Activated T-cell treated with anti-CD3 and anti-CD28 coated beads, Interleukin-2, amount 50 U/mL, for 72 hours (primary cell): ENCODE data around the gene TBC1D19. TPM values are rescaled to one million over a fixed set of nuclear protein-coding genes. Genes with fewer than 3 reads are reported as not detected.

Experiments used
- ATAC-seq, 2 donors: fragments of 150-1000 bp; cut with Tn5 transposase; replicated peaks in 1 of 2; 2 replicates each; pipeline ENCODE4 v1.10.0; 2021; ENCODE audit warnings: moderate library complexity in 2 of 2, mild to moderate bottlenecking in 1 of 2
- DNase-seq, 2 donors: peaks; one replicate each; pipeline ENCODE4 v3.0.0; 2021 to 2022; ENCODE audit warnings: mixed read lengths in 1 of 2
- H3K27ac Mint-ChIP-seq: one replicate; pipeline ENCODE4 v1.8.0; 2022; ENCODE audit warnings: mild to moderate bottlenecking, moderate library complexity, mixed read lengths
- H3K27me3 Mint-ChIP-seq: one replicate; pipeline ENCODE4 v1.8.0; 2022; ENCODE audit warnings: low read depth, mixed read lengths
- H3K36me3 Mint-ChIP-seq, 2 donors: one replicate each; pipeline ENCODE4 v1.8.0; 2022; ENCODE audit warnings: mixed read lengths in 2 of 2, mild to moderate bottlenecking in 1 of 2; ENCODE audit not compliant: insufficient read depth in 2 of 2
- H3K4me1 Mint-ChIP-seq: one replicate; pipeline ENCODE4 v1.8.0; 2022; ENCODE audit warnings: low read depth, mixed read lengths
- H3K4me3 Mint-ChIP-seq, 2 donors: one replicate each; pipeline ENCODE4 v1.8.0; 2022; ENCODE audit warnings: mild to moderate bottlenecking in 2 of 2, mixed read lengths in 2 of 2, moderate library complexity in 2 of 2
- H3K9me3 Mint-ChIP-seq, 2 donors: one replicate each; pipeline ENCODE4 v1.8.0; 2022; ENCODE audit warnings: mixed read lengths in 2 of 2
- total RNA-seq, 2 donors: library from RNA; stranded (reverse); gene quantifications; one replicate each; pipeline ENCODE4 v1.2.3, GENCODE V29; 2022

Gene TBC1D19
- total RNA-seq, 2 donors from 2014 or later = 7.6 to 7.9 TPM

GRCh38 chr4:26804925-26805324, 221.0 kb downstream of the TBC1D19 start:
- H3K27ac Mint-ChIP-seq = no peak overlapping the region
- H3K9me3 Mint-ChIP-seq = peaks cover 0 to 3% of the 10 kb centered on the region in 2 donors
- no peaks in the 10 kb centered on the region for H3K27me3 Mint-ChIP-seq
- no peak for ATAC-seq
- no peaks in the 10 kb centered on the region for H3K36me3 Mint-ChIP-seq
- no peaks in the 10 kb centered on the region for H3K4me1 Mint-ChIP-seq
- DNase-seq = no peak
- no peak overlapping the region for H3K4me3 Mint-ChIP-seq

Other genes starting within 250 kb of the TBC1D19 start
- not detected for gene CCKAR, start 93.6 kb upstream of the TBC1D19 start, total RNA-seq